ENCODE measurements around the gene OCA2. TPM values are rescaled to one million over a fixed set of nuclear protein-coding genes. Genes with fewer than 3 reads are reported as not detected.

OCA2 gene
- total RNA-seq, 1 donor from 2014 or later: 1.2 TPM

- Mint-ChIP-seq H3K4me1 (ENCODE audit: unreplicated experiment) (no peaks in the 10 kb centered on the region), H3K27me3 (ENCODE audit: unreplicated experiment) (peaks cover 2% of the 10 kb centered on the region)
Observed at GRCh38 chr15:27863000-27863399, 236.1 kb downstream of the OCA2 start.

GRCh38 chr15:27861171-27861570 lies 237.9 kb downstream of the OCA2 start:
- Mint-ChIP-seq H3K4me3 (ENCODE audit: unreplicated experiment) (no peak overlapping the region), H3K36me3 (ENCODE audit: unreplicated experiment) (no peaks in the 10 kb centered on the region), H3K27ac (ENCODE audit: unreplicated experiment) (no peak overlapping the region), H3K27me3 (ENCODE audit: unreplicated experiment) (peaks cover 2% of the 10 kb centered on the region), H3K9me3 (ENCODE audit: unreplicated experiment) (peaks cover 7% of the 10 kb centered on the region), H3K4me1 (ENCODE audit: unreplicated experiment) (no peaks in the 10 kb centered on the region)
- no peak for DNase-seq (ENCODE audit: extremely low spot score, unreplicated experiment)
- no peak for TF ChIP-seq CTCF (IDR thresholded peaks at IDR 0.05)

More at GRCh38 chr15:27863000-27863399, 236.1 kb downstream of the OCA2 start:
- no peak for TF ChIP-seq CTCF (IDR thresholded peaks at IDR 0.05)
- H3K9me3 Mint-ChIP-seq (ENCODE audit: unreplicated experiment): no peaks in the 10 kb centered on the region
- DNase-seq (ENCODE audit: extremely low spot score, unreplicated experiment): peak; percentile 77
- H3K4me3 Mint-ChIP-seq (ENCODE audit: unreplicated experiment): no peak overlapping the region
- no peak overlapping the region for H3K27ac Mint-ChIP-seq (ENCODE audit: unreplicated experiment)
- H3K36me3 Mint-ChIP-seq (ENCODE audit: unreplicated experiment): no peaks in the 10 kb centered on the region

GRCh38 chr15:27855137-27855536 lies 244.0 kb downstream of the OCA2 start:
- H3K9me3 Mint-ChIP-seq (ENCODE audit: unreplicated experiment): peaks cover 7% of the 10 kb centered on the region
- no peak overlapping the region for H3K4me3 Mint-ChIP-seq (ENCODE audit: unreplicated experiment)
- no peaks in the 10 kb centered on the region for H3K27me3 Mint-ChIP-seq (ENCODE audit: unreplicated experiment)
- H3K36me3 Mint-ChIP-seq (ENCODE audit: unreplicated experiment): no peaks in the 10 kb centered on the region
- H3K27ac Mint-ChIP-seq (ENCODE audit: unreplicated experiment): no peak overlapping the region
- TF ChIP-seq CTCF (IDR thresholded peaks at IDR 0.05): no peak
- DNase-seq (ENCODE audit: extremely low spot score, unreplicated experiment): no peak
- H3K4me1 Mint-ChIP-seq (ENCODE audit: unreplicated experiment): no peaks in the 10 kb centered on the region

- peak; percentile 57 for DNase-seq (ENCODE audit: extremely low spot score, unreplicated experiment)
- no peaks in the 10 kb centered on the region for H3K4me1 Mint-ChIP-seq (ENCODE audit: unreplicated experiment)
- H3K4me3 Mint-ChIP-seq (ENCODE audit: unreplicated experiment): no peak overlapping the region
- no peak overlapping the region for H3K27ac Mint-ChIP-seq (ENCODE audit: unreplicated experiment)
- H3K27me3 Mint-ChIP-seq (ENCODE audit: unreplicated experiment): no peaks in the 10 kb centered on the region
- no peak for TF ChIP-seq CTCF (IDR thresholded peaks at IDR 0.05)
- H3K36me3 Mint-ChIP-seq (ENCODE audit: unreplicated experiment): no peaks in the 10 kb centered on the region
- H3K9me3 Mint-ChIP-seq (ENCODE audit: unreplicated experiment): peaks cover 7% of the 10 kb centered on the region
Observed at GRCh38 chr15:27854601-27855000, 244.5 kb downstream of the OCA2 start.

- TF ChIP-seq CTCF (IDR thresholded peaks at IDR 0.05): no peak
- H3K36me3 Mint-ChIP-seq (ENCODE audit: unreplicated experiment): no peaks in the 10 kb centered on the region
- H3K4me3 Mint-ChIP-seq (ENCODE audit: unreplicated experiment): no peak overlapping the region
- no peaks in the 10 kb centered on the region for H3K4me1 Mint-ChIP-seq (ENCODE audit: unreplicated experiment)
- H3K27ac Mint-ChIP-seq (ENCODE audit: unreplicated experiment): no peak overlapping the region
- peaks cover 7% of the 10 kb centered on the region for H3K9me3 Mint-ChIP-seq (ENCODE audit: unreplicated experiment)
- no peaks in the 10 kb centered on the region for H3K27me3 Mint-ChIP-seq (ENCODE audit: unreplicated experiment)
- peak; percentile 81 for DNase-seq (ENCODE audit: extremely low spot score, unreplicated experiment)
Observed at GRCh38 chr15:27853624-27854455, 245.3 kb downstream of the OCA2 start.
